HUDEP-2 (cell line): ENCODE data around the gene FAF1.

ENCODE experiments used
- DNase-seq, 76 experiments: peaks; one replicate each; lab custom pipeline; 2025; ENCODE audit not compliant: unreplicated experiment in 76 of 76; lab: John Stamatoyannopoulos, UW

The FAF1 gene

DNA sequence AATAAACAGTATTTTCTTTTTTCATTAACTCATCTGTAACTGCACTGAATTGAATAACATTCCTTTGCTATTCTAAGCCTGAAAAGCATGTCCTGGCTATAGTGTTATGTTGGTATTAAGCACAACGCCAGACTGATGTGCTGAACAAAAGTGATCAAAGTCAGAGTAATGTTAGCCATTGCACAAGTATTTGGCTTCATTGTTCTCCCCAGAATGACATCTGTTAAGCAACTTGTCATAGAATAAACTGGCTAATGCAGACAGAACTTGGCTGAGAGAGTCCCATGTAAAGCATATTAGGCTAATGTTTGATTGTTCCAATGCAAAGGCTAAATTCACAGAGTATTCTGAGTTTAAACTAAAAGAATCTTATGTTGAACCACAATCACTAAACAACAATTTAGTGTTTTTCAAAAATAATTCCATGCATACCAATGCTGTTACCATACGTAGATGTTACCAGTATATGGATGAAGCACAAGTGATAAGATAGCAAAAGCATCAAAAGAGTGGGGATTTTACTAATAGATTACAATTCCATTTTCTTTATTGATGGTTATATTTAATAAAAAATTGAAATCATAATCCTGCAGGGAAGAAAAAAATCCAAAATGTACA is 301.5 kb downstream of the FAF1 start:
- no peak for DNase-seq

DNA sequence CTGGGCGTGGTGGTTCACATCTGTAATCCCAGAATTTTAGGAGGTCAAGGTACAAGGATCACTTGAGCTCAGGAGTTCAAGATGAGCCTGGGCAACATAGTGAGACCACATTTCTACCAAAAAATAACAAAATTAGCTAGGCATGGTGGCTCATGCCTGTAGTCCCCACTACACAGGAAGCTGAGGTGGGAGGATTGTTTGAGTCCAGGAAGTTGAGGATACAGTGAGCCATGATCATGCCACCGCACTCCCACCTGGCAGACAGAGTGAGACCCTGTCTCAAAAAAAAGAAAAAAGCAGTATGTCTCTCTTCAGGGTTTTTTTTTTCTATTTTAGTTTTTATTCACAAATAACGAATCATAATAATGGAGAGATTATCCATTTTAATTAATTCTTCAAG is 303.1 kb downstream of the FAF1 start:
- no peak for DNase-seq

DNA sequence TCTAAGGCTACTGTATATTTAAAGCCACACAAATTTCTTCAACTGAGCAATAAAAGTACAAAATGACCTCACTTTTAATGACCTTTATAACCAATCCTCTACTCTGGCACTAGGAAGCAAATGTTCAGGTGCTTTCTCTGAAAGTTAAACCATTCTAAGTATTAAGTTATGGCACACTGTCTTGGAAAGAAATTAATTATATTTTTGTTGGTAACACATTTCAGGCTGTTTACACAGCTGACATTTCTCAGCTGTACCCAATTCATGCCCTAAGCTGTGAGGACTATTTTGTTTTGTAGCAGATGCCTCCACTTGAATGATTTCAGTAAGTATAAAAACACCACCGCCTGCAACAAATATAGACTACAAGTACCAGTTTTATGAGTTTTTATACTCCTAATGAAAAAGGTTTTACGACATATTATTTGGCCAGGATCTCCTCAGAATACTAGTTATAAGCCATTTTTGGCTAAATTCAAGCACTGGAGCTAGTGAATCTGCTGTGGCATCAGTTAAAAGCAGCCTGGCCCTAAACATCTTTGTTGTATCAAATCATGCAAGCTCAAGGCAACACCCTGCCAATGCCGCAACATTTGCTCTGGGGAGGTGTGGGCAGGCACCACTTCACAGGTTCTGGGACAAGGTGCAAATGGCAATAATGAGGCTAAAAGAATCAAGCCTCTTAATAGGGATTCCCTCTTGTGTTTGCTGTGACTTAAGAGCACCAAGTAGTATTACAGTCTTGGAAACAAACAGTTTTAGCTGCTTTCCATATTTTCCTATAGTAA is 308.4 kb downstream of the FAF1 start:
- no peak for DNase-seq

DNA sequence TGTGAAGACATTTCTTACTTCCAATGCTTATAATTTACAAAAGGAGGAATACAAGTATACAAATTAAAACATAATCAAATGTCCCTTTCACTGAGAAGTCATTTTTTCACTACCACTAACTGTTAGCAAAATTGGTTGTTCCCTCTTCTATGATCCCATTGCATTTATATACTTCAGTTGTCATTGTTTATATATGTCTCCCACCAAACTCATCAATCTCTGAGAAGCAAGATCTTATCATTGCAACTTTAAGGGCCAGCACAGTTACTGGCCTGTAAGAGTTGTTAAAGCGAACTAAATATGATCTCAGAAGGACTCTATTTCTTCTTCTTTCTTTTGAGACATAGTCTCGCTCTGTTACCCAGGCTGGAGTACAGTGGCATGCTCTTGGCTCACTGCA is 313.5 kb downstream of the FAF1 start:
- no peak for DNase-seq

DNA sequence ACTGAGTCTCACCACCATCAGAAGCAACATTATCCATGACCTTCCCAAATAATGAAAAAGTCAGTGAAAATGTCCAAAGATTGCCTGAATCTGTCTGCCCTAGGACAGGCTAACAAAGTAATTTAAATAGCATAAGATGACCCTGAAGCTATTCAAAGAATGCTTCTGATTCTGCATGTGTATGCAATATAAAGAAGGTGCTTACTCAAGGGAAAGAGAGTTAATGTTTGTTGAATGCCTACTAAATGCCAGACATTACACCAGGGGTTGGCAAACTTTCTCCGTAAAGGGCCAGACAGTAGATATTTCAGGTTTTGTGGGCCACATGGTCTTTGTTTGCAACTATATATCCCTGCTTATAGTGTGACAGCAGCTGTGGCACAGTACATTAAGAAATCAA is 314.9 kb downstream of the FAF1 start:
- no peak for DNase-seq

GRCh38 chr1:50644447-50645105 is 315.5 kb downstream of the FAF1 start:
- no peak for DNase-seq

DNA sequence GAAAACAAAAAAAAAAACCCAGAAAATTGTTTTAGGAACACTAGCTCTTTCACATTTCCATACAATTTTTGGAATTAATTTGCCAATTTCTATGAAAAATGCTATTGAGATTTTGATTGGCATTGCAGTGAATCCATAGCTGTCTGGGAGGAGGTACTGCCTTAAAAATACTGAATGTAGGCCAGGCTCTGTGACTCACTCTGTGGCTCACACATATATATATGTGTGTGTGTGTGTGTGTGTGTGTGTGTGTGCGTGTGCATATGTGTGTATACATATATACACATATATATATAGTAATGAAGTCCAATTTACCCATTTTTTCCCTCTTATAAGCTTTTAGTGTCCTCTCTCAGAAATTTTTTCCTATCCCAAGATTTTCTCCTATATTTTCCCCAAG is 322.6 kb downstream of the FAF1 start:
- DNase-seq: no peak

DNA sequence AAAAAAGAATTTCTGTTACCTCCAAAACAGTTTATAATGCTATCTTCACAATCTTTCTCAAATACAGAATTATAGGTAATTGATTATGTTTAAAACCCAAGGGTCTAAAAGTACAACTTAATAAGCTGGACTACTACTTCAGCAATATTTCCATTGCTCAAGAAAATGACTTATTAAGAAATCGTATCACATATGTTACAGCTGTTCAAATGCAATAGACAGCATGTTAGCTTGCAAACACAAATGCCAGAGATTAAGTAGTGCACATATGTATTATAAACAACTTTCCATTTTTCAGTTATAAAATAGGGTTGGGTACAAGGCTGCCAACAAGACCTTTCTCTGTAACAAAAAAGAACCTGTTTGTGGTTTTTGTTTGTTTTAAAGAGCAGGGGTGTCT is 325.8 kb downstream of the FAF1 start:
- no peak for DNase-seq

- DNase-seq: no peak
These were observed 326.6 kb downstream of the FAF1 start for GRCh38 chr1:50633465-50633864.

DNA sequence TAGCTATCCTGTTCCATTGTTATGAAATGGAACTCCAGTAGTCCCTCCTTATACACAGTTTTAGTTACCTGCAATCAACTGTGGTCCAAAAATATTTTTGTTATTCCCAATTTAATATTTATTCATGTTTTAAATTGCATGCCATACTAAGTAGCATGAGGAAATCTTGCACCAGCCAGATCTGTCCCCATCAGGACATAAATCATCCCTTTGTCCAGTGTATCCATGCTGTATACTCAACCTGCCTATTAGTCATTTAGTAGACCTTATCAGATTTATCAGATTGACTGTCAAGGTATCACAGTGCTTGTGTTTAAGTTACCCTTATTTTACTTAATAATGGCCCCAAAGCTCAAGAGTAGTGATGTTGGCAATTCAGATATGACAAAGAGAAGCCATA is 328.9 kb downstream of the FAF1 start:
- DNase-seq: no peak

DNA sequence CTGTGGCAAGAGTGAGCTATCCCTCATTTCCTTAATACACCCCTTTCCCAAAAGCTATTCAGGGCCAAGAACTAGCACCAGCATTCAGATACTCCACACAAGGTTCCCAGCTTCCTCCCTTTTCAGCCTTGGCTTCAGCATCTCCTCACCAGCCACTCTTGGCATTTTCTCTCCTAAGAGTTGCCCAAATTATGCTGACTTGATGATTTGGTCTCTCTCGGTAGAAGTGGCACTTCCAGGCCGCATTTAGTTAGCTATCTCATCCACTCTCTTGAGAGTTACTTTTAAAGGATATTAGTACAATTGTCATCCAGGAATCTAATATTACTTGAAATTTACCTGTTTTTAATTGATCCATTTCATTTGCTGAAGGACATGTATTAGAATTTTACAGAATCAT is 337.8 kb downstream of the FAF1 start:
- DNase-seq: no peak

- peak in 74 of 76 experiments; percentile 7 to 87 (median 72) for DNase-seq
These were observed 339.3 kb downstream of the FAF1 start for GRCh38 chr1:50620680-50621329.

- no peak for DNase-seq
These were observed 344.9 kb downstream of the FAF1 start for GRCh38 chr1:50615036-50615750.

DNA sequence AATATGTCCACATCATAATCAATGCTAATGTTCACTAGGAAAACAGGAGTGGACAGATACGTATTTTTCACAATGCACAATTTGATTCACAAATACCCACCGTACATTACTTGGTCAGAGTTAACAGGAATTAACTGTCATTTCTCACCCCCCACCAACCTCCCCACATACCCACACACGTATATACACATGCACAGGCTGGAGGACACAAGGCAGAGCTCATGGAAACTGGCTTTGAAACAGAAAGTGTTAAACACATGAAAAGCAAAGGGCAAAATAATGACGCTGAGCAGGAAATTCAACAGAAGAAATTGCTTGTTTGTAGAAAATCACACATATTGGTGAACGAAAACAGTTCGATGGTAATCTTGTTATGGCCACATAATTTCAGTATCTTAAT is 348.4 kb downstream of the FAF1 start:
- DNase-seq: no peak

GRCh38 chr1:50610563-50610962 is 349.5 kb downstream of the FAF1 start:
- no peak for DNase-seq

DNA sequence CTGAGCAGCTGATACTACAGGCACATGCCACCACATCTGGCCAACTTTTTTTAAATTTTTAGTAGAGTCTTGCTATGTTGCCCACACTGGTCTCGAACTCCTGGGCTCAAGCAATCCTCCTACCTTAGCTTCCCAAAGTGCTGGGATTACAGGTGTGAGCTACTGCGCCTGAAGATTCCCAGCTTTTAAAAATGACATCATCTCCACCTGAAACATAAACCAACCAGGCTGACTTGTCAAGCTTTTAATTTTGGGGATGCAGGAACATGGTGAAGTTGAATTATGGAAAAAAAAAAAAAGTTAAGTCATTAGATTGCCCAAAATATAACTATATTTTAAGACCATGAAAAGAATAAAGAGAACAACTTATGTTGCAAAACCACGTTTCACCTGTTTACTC is 350.6 kb downstream of the FAF1 start:
- DNase-seq: no peak

- DNase-seq: peak in 30 of 76 experiments; percentile 1 to 51 (median 22)
These were observed 354.7 kb downstream of the FAF1 start for GRCh38 chr1:50605186-50605875.

- DNase-seq: no peak
These were observed 355.5 kb downstream of the FAF1 start for GRCh38 chr1:50604580-50604979.

DNA sequence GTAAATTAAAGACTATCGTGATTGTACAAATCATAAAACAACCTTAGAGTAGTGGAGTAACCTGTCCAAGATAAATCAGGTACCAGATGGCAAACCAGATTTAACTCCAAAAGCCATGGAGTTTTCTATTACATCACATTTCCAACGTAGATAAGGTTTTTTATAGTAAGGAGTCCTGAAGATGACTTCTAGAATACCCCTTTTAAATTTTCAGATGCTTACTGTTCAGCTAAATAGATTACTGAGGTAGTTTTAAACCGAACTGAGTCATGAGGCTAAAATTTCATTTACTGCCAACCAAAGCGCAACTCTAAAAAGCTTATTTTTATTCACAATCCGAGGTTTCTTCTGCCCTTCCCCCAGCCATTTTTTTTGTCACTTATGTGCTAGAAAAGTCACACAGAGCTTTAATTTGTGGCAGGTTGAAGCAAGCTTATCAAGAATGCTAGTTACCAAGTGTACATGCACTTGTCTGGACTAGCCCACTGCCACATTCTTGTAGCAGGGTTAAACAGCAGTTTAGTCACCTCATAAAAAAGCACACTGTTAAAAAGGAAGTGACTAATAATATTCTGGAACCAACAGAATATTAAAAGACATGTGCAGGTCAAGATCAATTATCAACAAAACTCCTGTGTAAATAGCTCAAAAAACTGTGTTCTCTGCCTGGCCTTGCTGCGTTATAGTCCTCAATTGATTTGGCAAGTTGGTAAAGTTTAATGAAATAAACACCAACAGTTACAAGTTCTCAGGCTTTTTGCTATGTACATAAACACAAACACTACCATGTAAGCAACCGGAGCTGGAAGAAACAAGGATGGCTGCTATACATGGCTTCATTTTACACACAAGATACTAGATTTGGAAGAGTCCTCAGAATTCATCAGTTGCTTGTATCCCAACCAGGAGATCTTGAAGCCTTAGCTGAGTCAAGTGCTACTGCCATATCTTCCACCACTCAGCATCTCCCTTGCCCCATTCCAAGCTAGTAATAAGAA is 356.5 kb downstream of the FAF1 start:
- no peak for DNase-seq
